ENCODE results near the gene ZNF516. TPM values are rescaled to one million over a fixed set of nuclear protein-coding genes. Genes with fewer than 3 reads are reported as not detected.

The ZNF516 gene
- total and polyA plus RNA-seq, 2 of the 4 experiments (the other 2 are of a cell fraction), result 7.9 to 16.9 TPM

DNA sequence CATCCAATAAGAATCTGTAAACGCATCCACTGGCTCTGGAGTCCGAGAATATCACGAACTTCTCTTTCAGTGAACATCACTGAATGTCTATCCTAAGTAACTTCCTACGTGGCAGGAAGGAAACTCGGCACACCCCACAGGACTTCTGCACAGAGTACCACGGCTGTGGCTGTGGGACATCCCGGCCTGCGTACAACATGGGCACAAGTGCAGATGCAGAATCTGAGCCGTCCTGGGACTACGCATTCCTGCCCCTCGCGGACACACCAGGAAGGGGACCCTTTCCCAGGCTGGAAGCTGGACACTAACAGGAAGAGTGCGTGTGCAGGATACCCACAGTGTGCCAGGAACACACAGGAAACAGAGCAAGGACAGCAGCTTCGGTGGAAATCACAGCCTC, 60.6 kb downstream of the ZNF516 start:
- dilution Hi-C loops (cut with HindIII; ENCODE audit: low sequenced_read_pairs, unreplicated experiment) (no loop called here), in situ Hi-C loops (cut with MboI; ENCODE audit: low sequenced_read_pairs) (no loop called here), intact Hi-C loops (cut with micrococcal nuclease) (no loop called here)
- WGBS, 2 experiments (ENCODE audit: extremely low coverage in 2 of 2, insufficient read length in 1 of 2), result 92% methylated on average over 9 of the region's 14 CpGs; no CpG with 5 or more reads in 1 of the 2 experiments
- Histone ChIP-seq H4K8ac (ENCODE audit: low read depth in 2 of 2, low read length in 2 of 2) (no peak overlapping the region), H3K4me2 (ENCODE audit: low read depth, low read length) (no peak overlapping the region), H2AK5ac (ENCODE audit: low read depth, low read length) (no peak overlapping the region), H3K36me3 (ENCODE audit: control insufficient read depth, insufficient read depth, low read length) (peaks cover 47% of the 10 kb centered on the region), H2BK120ac (ENCODE audit: low read depth, low read length) (no peak overlapping the region), H3K27ac (ENCODE audit: insufficient read depth, low read length) (no peak overlapping the region), H3K56ac (ENCODE audit: extremely low read depth, insufficient read depth, low read length) (no peak overlapping the region), H3K4me1 (ENCODE audit: control insufficient read depth, insufficient read depth, low read length) (peaks cover 2% of the 10 kb centered on the region; the same call in 1 of the 2 replicates), H3K18ac (ENCODE audit: low read depth, low read length) (no peak overlapping the region), H3K4me3 (ENCODE audit: insufficient read depth, low read depth, low read length) (no peak overlapping the region), H3K79me1 (ENCODE audit: low read depth in 1 of 2, low read length in 2 of 2) (peaks cover 44 to 95% of the 10 kb centered on the region in 2 experiments), H3K9me3 (ENCODE audit: control insufficient read depth, insufficient read depth, low read length) (no peaks in the 10 kb centered on the region), H3K9ac (ENCODE audit: low read depth, low read length) (no peak overlapping the region), H2AFZ (replicated peaks; ENCODE audit: low read length, poor library complexity) (no peak overlapping the region), H2BK15ac (ENCODE audit: low read depth, low read length) (no peak overlapping the region), H3K27me3 (ENCODE audit: control insufficient read depth, insufficient read depth, low read length) (no peaks in the 10 kb centered on the region), H4K91ac (ENCODE audit: insufficient read depth, low read depth, low read length) (no peak overlapping the region), H3K23ac (ENCODE audit: low read depth, low read length) (no peak overlapping the region), H2AK9ac (replicated peaks; ENCODE audit: low read depth, low read length, poor library complexity) (no peak overlapping the region), H3K14ac (replicated peaks; ENCODE audit: low read depth, low read length) (no peak overlapping the region), H3K4ac (ENCODE audit: low read depth, low read length) (no peak overlapping the region), H2BK5ac (ENCODE audit: low read depth, low read length, poor library complexity, severe bottlenecking) (no peak overlapping the region), H4K5ac (ENCODE audit: low read depth, low read length) (no peak overlapping the region), H4K20me1 (ENCODE audit: insufficient read depth, low read length) (peaks cover 94% of the 10 kb centered on the region), H3K9me1 (ENCODE audit: insufficient read depth, low read length) (peaks cover 12% of the 10 kb centered on the region; the same call in 1 of the 2 replicates), H2BK20ac (ENCODE audit: low read depth, low read length) (no peak overlapping the region)
- DNase-seq (no peak), ATAC-seq (ENCODE audit: low read depth) (no peak)
- no peak for TF ChIP-seq BHLHE40 (IDR thresholded peaks at IDR 0.05; ENCODE audit: low read depth, low read length)
- no peak for TF ChIP-seq CHD1 (IDR thresholded peaks at IDR 0.05; ENCODE audit: low read depth, low read length)
- TF ChIP-seq SMC3 (IDR thresholded peaks at IDR 0.05; ENCODE audit: low read depth, low read length), result no peak
- TF ChIP-seq, protein P1, sequence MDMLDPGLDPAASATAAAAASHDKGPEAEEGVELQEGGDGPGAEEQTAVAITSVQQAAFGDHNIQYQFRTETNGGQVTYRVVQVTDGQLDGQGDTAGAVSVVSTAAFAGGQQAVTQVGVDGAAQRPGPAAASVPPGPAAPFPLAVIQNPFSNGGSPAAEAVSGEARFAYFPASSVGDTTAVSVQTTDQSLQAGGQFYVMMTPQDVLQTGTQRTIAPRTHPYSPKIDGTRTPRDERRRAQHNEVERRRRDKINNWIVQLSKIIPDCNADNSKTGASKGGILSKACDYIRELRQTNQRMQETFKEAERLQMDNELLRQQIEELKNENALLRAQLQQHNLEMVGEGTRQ (IDR thresholded peaks at IDR 0.05; ENCODE audit: low read depth, low read length), result no peak
- no peak for TF ChIP-seq RFX5 (IDR thresholded peaks at IDR 0.05; ENCODE audit: low read depth, low read length)
- TF ChIP-seq, protein P2, sequence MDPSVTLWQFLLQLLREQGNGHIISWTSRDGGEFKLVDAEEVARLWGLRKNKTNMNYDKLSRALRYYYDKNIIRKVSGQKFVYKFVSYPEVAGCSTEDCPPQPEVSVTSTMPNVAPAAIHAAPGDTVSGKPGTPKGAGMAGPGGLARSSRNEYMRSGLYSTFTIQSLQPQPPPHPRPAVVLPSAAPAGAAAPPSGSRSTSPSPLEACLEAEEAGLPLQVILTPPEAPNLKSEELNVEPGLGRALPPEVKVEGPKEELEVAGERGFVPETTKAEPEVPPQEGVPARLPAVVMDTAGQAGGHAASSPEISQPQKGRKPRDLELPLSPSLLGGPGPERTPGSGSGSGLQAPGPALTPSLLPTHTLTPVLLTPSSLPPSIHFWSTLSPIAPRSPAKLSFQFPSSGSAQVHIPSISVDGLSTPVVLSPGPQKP (IDR thresholded peaks at IDR 0.05; ENCODE audit: borderline replicate concordance, low read depth, low read length), result no peak
- TF ChIP-seq RCOR1 (IDR thresholded peaks at IDR 0.05; ENCODE audit: insufficient replicate concordance, low read length), result no peak
- TF ChIP-seq MAZ (IDR thresholded peaks at IDR 0.05; ENCODE audit: borderline replicate concordance, low read depth, low read length), result no peak
- no peak for TF ChIP-seq CEBPB (IDR thresholded peaks at IDR 0.05; ENCODE audit: low read depth, low read length)
- no peak for TF ChIP-seq MXI1 (IDR thresholded peaks at IDR 0.05; ENCODE audit: borderline replicate concordance, low read depth, low read length)
- BruUV-seq (replicated peaks), result no TSS peak
- CTCF ChIA-PET, result no interaction called here
- POLR2A ChIA-PET (ENCODE audit: unreplicated experiment), result no interaction called here
